Fibroblast of lung (primary cell): Measurements from ENCODE around the gene APOBEC3A. TPM values are rescaled to one million over a fixed set of nuclear protein-coding genes. Genes with fewer than 3 reads are reported as not detected.

Experiments
- DNase-seq, 2 donors: peaks; one replicate each; pipeline versions ENCODE4 v3.0.0 to v3.0.0-alpha.2; 2010; ENCODE audit warnings: low read depth in 2 of 2
- H2AFZ ChIP-seq: 2 replicates; pipeline ENCODE4 v1.5.1; 2012; ENCODE audit warnings: low read length, control low read depth, inconsistent platforms
- H3K27ac ChIP-seq: 2 replicates; pipeline ENCODE4 v1.5.1; 2011; ENCODE audit warnings: low read length, control low read depth; ENCODE audit not compliant: insufficient read depth
- H3K27me3 ChIP-seq: 2 replicates; pipeline ENCODE4 v1.5.1; 2011; ENCODE audit warnings: mild to moderate bottlenecking, low read length; ENCODE audit not compliant: control insufficient read depth, insufficient read depth
- H3K36me3 ChIP-seq: 2 replicates; pipeline ENCODE4 v1.5.1; 2011; ENCODE audit warnings: low read length; ENCODE audit not compliant: control insufficient read depth, insufficient read depth
- H3K4me1 ChIP-seq: 2 replicates; pipeline ENCODE4 v1.5.1; 2011; ENCODE audit warnings: low read length; ENCODE audit not compliant: control insufficient read depth, insufficient read depth; ENCODE audit errors: extremely low read depth
- H3K4me2 ChIP-seq: 2 replicates; pipeline ENCODE4 v1.5.1; 2011; ENCODE audit warnings: low read length, control low read depth; ENCODE audit not compliant: insufficient read depth; ENCODE audit errors: extremely low read depth
- H3K4me3 ChIP-seq, 4 experiments: fragments of 200-600 bp in 1 of 4; sonication (generic) in 1 of 4; replicated peaks in 1 of 4; 2 replicates each; pipeline ENCODE4 v1.5.1; 2011 to 2016; ENCODE audit warnings: low read length in 4 of 4, low read depth in 3 of 4, mild to moderate bottlenecking in 3 of 4, control low read depth in 2 of 4, inconsistent platforms in 1 of 4, mixed read lengths in 1 of 4; ENCODE audit not compliant: insufficient read depth in 1 of 4; ENCODE audit errors: control extremely low read depth in 1 of 4
- H3K79me2 ChIP-seq: 2 replicates; pipeline ENCODE4 v1.5.1; 2012; ENCODE audit warnings: mild to moderate bottlenecking, low read length, inconsistent platforms; ENCODE audit not compliant: control insufficient read depth, insufficient read depth
- H3K9ac ChIP-seq: 2 replicates; pipeline ENCODE4 v1.5.1; 2011; ENCODE audit warnings: mild to moderate bottlenecking, low read length, control low read depth; ENCODE audit not compliant: insufficient read depth
- H3K9me3 ChIP-seq: 2 replicates; pipeline ENCODE4 v1.5.1; 2012; ENCODE audit warnings: low read depth, low read length; ENCODE audit not compliant: control insufficient read depth, insufficient read depth
- H4K20me1 ChIP-seq: 2 replicates; pipeline ENCODE4 v1.5.1; 2011; ENCODE audit warnings: low read length; ENCODE audit not compliant: control insufficient read depth, insufficient read depth; ENCODE audit errors: extremely low read depth
- EZH2 ChIP-seq: IDR thresholded peaks from 2 replicates; pipeline ENCODE4 v1.5.1; 2012; ENCODE audit warnings: low read length, control low read depth, mild to moderate bottlenecking; ENCODE audit errors: missing control alignments
- polyA plus RNA-seq, 2 donors: library from polyadenylated mRNA; depleted of rRNA in 1 of 2; stranded (reverse) in 1 of 2; unstranded in 1 of 2; fragments of >200 nt; gene quantifications; 2 replicates each; pipeline ENCODE4 v1.2.1, GENCODE V29; 2011 to 2012; ENCODE audit warnings: missing spikeins in 1 of 2
- total RNA-seq: library from RNA; depleted of rRNA; stranded (reverse); fragments of >200 nt; gene quantifications from 2 replicates; pipeline ENCODE4 v1.2.1, GENCODE V29; 2014
- TF ChIP-seq, protein P1 (sequence below), 2 donors: IDR thresholded peaks in 1 of 2; conservative IDR thresholded peaks in 1 of 2; 1 replicate in 1 of 2; 2 replicates in 1 of 2; pipeline ENCODE4 v1.5.1; 2011 to 2012; ENCODE audit warnings: low read length in 2 of 2, control low read depth in 1 of 2, inconsistent platforms in 1 of 2, low read depth in 1 of 2, mild to moderate bottlenecking in 1 of 2

Gene APOBEC3A
- total and polyA plus RNA-seq, 2 donors (not counting 1 experiment from before 2014, with no cell fraction given), result not detected

DNA sequence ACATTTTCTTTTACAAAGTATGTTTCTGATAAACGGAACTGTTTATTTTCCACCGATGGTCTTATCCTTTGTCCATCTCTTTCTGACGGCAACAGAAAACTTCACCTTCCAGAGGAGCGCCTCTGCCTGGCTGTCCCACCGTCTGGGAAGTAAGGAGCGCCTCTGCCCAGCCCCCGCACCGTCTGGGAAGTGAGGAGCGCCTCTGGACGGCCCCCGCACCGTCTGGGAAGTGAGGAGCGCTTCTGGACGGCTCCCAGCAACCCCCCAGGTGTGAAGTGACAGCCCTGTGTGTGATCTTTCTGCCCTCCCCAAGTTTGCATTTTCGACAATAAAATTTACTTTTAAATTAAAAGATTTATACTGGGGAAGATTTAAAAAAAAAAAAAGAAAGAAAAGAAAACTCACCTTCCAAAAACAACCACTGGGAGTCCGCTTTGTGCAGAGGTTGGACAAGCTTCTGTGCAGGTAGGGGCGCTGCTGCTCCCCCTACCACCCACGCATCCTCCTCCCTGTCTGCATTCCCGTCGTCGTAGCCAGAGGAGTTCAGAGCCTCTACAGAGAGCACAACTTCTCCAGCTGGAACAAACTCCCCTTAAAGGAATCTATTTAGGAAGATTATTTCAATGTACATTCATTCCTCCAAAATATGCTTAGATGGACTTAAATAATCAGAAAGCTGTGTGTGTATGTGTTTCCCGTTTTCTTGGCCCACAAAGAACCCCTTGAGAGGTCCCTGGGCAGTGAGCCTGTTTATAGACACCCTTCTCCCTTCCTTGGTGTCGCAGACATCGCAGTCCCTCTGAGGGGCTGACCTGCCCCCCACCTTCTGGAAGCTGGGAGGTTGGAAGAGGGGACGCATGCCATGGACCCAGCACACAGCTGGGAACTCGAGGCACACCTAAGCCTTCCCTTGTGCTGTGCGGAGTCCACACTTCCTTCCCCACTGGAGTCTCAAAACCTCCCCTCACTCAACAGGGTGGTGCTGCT, 23.9 kb downstream of the APOBEC3A start:
- Histone ChIP-seq H3K9me3 (no peaks in the 10 kb centered on the region), H3K9ac (no peak overlapping the region), H2AFZ (peak overlapping the region; percentile 46), H3K4me3 (peak overlapping the region; percentile 35 to 57 (median 48)), H3K4me2 (peak overlapping the region; percentile 86), H3K27me3 (no peaks in the 10 kb centered on the region), H3K27ac (peak overlapping the region; percentile 68), H3K79me2 (no peaks in the 10 kb centered on the region), H4K20me1 (no peaks in the 10 kb centered on the region), H3K36me3 (no peaks in the 10 kb centered on the region), H3K4me1 (peaks cover 6% of the 10 kb centered on the region)
- no peak for TF ChIP-seq EZH2
- TF ChIP-seq, protein P1, sequence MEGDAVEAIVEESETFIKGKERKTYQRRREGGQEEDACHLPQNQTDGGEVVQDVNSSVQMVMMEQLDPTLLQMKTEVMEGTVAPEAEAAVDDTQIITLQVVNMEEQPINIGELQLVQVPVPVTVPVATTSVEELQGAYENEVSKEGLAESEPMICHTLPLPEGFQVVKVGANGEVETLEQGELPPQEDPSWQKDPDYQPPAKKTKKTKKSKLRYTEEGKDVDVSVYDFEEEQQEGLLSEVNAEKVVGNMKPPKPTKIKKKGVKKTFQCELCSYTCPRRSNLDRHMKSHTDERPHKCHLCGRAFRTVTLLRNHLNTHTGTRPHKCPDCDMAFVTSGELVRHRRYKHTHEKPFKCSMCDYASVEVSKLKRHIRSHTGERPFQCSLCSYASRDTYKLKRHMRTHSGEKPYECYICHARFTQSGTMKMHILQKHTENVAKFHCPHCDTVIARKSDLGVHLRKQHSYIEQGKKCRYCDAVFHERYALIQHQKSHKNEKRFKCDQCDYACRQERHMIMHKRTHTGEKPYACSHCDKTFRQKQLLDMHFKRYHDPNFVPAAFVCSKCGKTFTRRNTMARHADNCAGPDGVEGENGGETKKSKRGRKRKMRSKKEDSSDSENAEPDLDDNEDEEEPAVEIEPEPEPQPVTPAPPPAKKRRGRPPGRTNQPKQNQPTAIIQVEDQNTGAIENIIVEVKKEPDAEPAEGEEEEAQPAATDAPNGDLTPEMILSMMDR (conservative IDR thresholded peaks at IDR 0.05 in 1 of 2, IDR thresholded peaks at IDR 0.05 in 1 of 2; ENCODE audit: low read depth in 1 of 2, low read length in 2 of 2), result peak; percentile 11 to 30
- DNase-seq, result peak; percentile 8 to 68

DNA sequence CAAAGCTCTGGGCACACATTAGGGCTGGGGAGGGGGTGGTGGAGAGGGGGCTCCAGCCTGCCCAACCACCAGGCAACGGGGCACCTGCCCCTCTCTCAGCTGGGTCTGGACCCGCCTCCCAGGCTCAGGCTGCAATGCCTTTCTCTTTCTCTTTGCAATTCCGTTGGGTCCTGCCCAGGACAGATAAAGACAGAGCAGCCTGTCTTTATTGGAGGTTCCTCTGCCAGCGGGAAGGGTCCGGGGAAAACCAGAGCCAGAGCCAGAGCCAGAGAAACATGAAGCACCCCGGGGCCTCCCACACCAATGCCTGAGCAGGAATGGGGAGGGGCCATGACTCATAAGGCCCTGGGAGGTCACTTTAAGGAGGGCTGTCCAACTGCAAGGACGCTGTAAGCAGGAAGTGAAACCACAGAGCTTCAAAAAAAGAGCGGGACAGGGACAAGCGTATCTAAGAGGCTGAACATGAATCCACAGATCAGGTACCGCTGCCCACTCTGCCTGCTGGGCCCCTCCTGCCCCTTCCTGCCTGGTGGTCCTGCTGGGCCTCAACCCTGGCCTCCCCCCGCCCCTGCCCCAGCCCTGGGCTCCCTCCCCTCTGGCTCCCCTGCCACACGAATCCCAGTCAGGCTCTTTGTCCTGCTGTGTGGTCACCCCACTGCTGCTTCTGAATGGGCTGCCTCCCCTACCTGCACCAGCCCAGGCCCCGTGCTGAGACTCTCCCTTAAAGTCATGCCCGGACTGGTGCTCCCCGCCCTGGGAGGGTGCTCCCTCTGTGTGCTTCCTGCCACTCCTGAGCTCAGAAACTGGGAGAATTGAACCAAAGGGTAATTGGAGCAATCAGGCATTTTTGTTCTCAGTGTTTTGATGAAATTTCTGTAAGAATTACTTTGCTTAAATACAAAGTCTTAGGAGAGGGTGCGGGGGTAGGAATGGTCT, 24.9 kb downstream of the APOBEC3A start, which contains the start of gene APOBEC3B:
TSS of gene APOBEC3B (plus strand) at position 356 of the 936 bp plus-strand sequence. CDS start at position 463, 107 bp downstream.
- Histone ChIP-seq H3K27me3 (no peaks in the 10 kb centered on the region), H3K4me3 (peak within 1 kb of the TSS; percentile 45 to 57 (median 52)), H3K27ac (peak within 1 kb of the TSS; percentile 68), H3K9me3 (no peaks in the 10 kb centered on the region), H3K4me2 (peak within 1 kb of the TSS; percentile 86), H3K36me3 (no peaks in the 10 kb centered on the region), H3K79me2 (no peaks in the 10 kb centered on the region), H2AFZ (peak within 1 kb of the TSS; percentile 65), H3K4me1 (peaks cover 6% of the 10 kb centered on the region), H3K9ac (peak within 1 kb of the TSS; percentile 55), H4K20me1 (no peaks in the 10 kb centered on the region)
- peak; percentile 94 to 96 for DNase-seq
- TF ChIP-seq, protein P1 (conservative IDR thresholded peaks at IDR 0.05 in 1 of 2, IDR thresholded peaks at IDR 0.05 in 1 of 2; ENCODE audit: low read depth in 1 of 2, low read length in 2 of 2), result no peak
- no peak for TF ChIP-seq EZH2
